NB4 (cell line): Measurements from ENCODE around the gene SFXN5.

Source experiments
- MYC ChIP-seq: IDR thresholded peaks from 2 replicates; pipeline ENCODE4 v1.6.1; 2011; ENCODE audit warnings: low read depth, low read length
- TF ChIP-seq, protein P1 (sequence below): IDR thresholded peaks from one replicate; pipeline ENCODE4 v1.5.1; 2012; ENCODE audit warnings: low read depth, low read length
- TF ChIP-seq, protein P2 (sequence below): IDR thresholded peaks from 2 replicates; pipeline ENCODE4 v1.6.1; 2011; ENCODE audit warnings: low read depth, low read length

GRCh38 chr2:72956050-72956395 is 115.5 kb downstream of the SFXN5 start:
- TF ChIP-seq, protein P1, sequence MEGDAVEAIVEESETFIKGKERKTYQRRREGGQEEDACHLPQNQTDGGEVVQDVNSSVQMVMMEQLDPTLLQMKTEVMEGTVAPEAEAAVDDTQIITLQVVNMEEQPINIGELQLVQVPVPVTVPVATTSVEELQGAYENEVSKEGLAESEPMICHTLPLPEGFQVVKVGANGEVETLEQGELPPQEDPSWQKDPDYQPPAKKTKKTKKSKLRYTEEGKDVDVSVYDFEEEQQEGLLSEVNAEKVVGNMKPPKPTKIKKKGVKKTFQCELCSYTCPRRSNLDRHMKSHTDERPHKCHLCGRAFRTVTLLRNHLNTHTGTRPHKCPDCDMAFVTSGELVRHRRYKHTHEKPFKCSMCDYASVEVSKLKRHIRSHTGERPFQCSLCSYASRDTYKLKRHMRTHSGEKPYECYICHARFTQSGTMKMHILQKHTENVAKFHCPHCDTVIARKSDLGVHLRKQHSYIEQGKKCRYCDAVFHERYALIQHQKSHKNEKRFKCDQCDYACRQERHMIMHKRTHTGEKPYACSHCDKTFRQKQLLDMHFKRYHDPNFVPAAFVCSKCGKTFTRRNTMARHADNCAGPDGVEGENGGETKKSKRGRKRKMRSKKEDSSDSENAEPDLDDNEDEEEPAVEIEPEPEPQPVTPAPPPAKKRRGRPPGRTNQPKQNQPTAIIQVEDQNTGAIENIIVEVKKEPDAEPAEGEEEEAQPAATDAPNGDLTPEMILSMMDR = no peak
- TF ChIP-seq, protein P2, sequence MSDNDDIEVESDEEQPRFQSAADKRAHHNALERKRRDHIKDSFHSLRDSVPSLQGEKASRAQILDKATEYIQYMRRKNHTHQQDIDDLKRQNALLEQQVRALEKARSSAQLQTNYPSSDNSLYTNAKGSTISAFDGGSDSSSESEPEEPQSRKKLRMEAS = no peak
- no peak for TF ChIP-seq MYC
